ENCODE measurements around the gene SVBP. TPM values are rescaled to one million over a fixed set of nuclear protein-coding genes. Genes with fewer than 3 reads are reported as not detected.

SVBP gene
- polyA plus RNA-seq, 1 donor (not counting 4 experiments of a cell fraction or from before 2014, with no cell fraction given), result 15.5 TPM

- Histone ChIP-seq H3K27ac (ENCODE audit: control insufficient read depth, insufficient read depth, low read length) (no peak overlapping the region), H3K9ac (ENCODE audit: control insufficient read depth, extremely low read depth, insufficient read depth, low read length) (no peak overlapping the region), H3K4me3 (ENCODE audit: control insufficient read depth in 2 of 3, extremely low read depth in 1 of 3, insufficient read depth in 2 of 3, low read depth in 1 of 3, low read length in 3 of 3) (no peak overlapping the region), H3K9me1 (ENCODE audit: control insufficient read depth, extremely low read depth, insufficient read depth, low read length) (no peaks in the 10 kb centered on the region), H3K27me3 (ENCODE audit: control insufficient read depth, extremely low read depth, insufficient read depth, low read length) (no peaks in the 10 kb centered on the region), H3K79me2 (ENCODE audit: control insufficient read depth, insufficient read depth, low read length) (peaks cover 26% of the 10 kb centered on the region), H4K20me1 (ENCODE audit: control insufficient read depth, extremely low read depth, insufficient read depth, low read length) (no peaks in the 10 kb centered on the region), H3K9me3 (ENCODE audit: control insufficient read depth, low read depth, low read length) (no peaks in the 10 kb centered on the region), H3K36me3 (ENCODE audit: control insufficient read depth in 2 of 2, extremely low read depth in 1 of 2, insufficient read depth in 2 of 2, low read length in 2 of 2) (peaks cover 6 to 8% of the 10 kb centered on the region in 2 experiments), H2AFZ (ENCODE audit: control insufficient read depth, low read length) (no peak overlapping the region), H3K4me1 (ENCODE audit: control insufficient read depth, extremely low read depth, insufficient read depth, low read length) (peaks cover 13% of the 10 kb centered on the region), H3K4me2 (ENCODE audit: control insufficient read depth, extremely low read depth, insufficient read depth, low read depth, low read length) (no peak overlapping the region)
- no peak for FAIRE-seq
- TF ChIP-seq EZH2 (IDR thresholded peaks at IDR 0.05; ENCODE audit: low read length) (no peak), CTCF (optimal IDR thresholded peaks at IDR 0.05 in 1 of 3, IDR thresholded peaks at IDR 0.05 in 1 of 3, conservative IDR thresholded peaks at IDR 0.05 in 1 of 3; ENCODE audit: extremely low read depth in 1 of 3, insufficient read depth in 2 of 3, low read length in 3 of 3) (no peak)
- DNase-seq (ENCODE audit: low read depth, low spot score), result no peak
- dilution Hi-C loops (cut with MboI; ENCODE audit: extremely low pct_ligation_motif_present, low sequenced_read_pairs), result no loop called here
These were observed 54.9 kb downstream of the SVBP start for GRCh38 chr1:42762269-42762668.

- Histone ChIP-seq H3K4me3 (ENCODE audit: control insufficient read depth in 2 of 3, extremely low read depth in 1 of 3, insufficient read depth in 2 of 3, low read depth in 1 of 3, low read length in 3 of 3) (no peak overlapping the region), H3K9ac (ENCODE audit: control insufficient read depth, extremely low read depth, insufficient read depth, low read length) (no peak overlapping the region), H3K4me2 (ENCODE audit: control insufficient read depth, extremely low read depth, insufficient read depth, low read depth, low read length) (no peak overlapping the region), H2AFZ (ENCODE audit: control insufficient read depth, low read length) (no peak overlapping the region), H3K36me3 (ENCODE audit: control insufficient read depth in 2 of 2, extremely low read depth in 1 of 2, insufficient read depth in 2 of 2, low read length in 2 of 2) (peaks cover 7 to 14% of the 10 kb centered on the region in 2 experiments), H4K20me1 (ENCODE audit: control insufficient read depth, extremely low read depth, insufficient read depth, low read length) (no peaks in the 10 kb centered on the region), H3K27me3 (ENCODE audit: control insufficient read depth, extremely low read depth, insufficient read depth, low read length) (no peaks in the 10 kb centered on the region), H3K79me2 (ENCODE audit: control insufficient read depth, insufficient read depth, low read length) (peaks cover 24% of the 10 kb centered on the region), H3K27ac (ENCODE audit: control insufficient read depth, insufficient read depth, low read length) (no peak overlapping the region), H3K9me3 (ENCODE audit: control insufficient read depth, low read depth, low read length) (no peaks in the 10 kb centered on the region), H3K9me1 (ENCODE audit: control insufficient read depth, extremely low read depth, insufficient read depth, low read length) (no peaks in the 10 kb centered on the region), H3K4me1 (ENCODE audit: control insufficient read depth, extremely low read depth, insufficient read depth, low read length) (peaks cover 13% of the 10 kb centered on the region)
- DNase-seq (ENCODE audit: low read depth, low spot score), result no peak
- TF ChIP-seq EZH2 (IDR thresholded peaks at IDR 0.05; ENCODE audit: low read length), result no peak
- no peak for TF ChIP-seq CTCF (optimal IDR thresholded peaks at IDR 0.05 in 1 of 3, IDR thresholded peaks at IDR 0.05 in 1 of 3, conservative IDR thresholded peaks at IDR 0.05 in 1 of 3; ENCODE audit: extremely low read depth in 1 of 3, insufficient read depth in 2 of 3, low read length in 3 of 3)
- dilution Hi-C loops (cut with MboI; ENCODE audit: extremely low pct_ligation_motif_present, low sequenced_read_pairs), result no loop called here
- FAIRE-seq, result no peak
These were observed 55.6 kb downstream of the SVBP start for GRCh38 chr1:42761567-42761966.
